HG03565 (cell line): Measurements from ENCODE around the gene ANO3.
"Not testable (repeated sequence)": the region's sequence is repeated elsewhere in the genome, so short reads cannot be mapped to it uniquely, and the experiment has no call there.

Experiments used
- ATAC-seq: cut with Tn5 transposase; IDR thresholded peaks from one replicate; pipeline ENCODE4 v1.9.1; 2021; ENCODE audit warnings: mild to moderate bottlenecking, moderate library complexity; ENCODE audit not compliant: unreplicated experiment

Gene ANO3

DNA sequence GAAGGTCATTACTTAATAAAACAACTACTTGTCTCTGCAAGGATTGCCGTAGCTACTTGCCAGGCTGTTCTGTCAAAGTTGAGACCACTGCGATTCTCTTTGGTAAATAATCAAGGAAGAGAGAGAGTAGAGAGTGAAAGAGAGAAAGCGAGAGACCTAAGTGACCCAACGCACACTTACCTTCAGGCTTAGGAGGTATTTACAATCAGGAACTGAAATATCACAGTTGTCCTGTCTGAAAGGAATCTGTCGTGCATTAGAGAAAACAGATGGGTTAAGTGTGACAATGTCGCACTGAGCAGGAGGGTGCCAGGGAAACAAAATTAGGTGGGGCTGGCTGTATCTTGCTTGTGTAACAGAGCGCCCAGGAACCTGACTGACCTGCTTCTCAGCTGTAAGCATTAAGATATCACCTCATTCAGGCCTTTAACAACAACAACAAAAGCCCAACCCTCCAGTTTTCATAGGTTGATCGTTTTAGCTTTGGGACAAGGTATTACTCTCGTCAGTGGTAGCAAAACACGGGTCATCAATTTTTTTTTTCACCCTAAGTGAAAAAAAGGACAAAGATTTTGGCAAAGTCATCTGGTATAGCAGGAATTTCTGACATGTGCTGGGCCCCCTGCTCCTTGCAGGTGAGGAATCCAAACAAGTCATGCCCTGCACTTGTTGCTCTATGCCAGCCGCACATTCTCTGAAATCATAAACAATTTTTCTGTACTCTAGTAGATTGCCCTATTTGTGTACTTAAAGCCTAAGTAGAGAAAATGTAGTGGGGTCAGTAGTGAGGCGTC, 240.1 kb downstream of the ANO3 start, which contains the start of gene MUC15:
Gene MUC15 (minus strand): TSS at position 403 of the 794 bp plus-strand sequence. CDS start 5,169 bp downstream, outside the sequence.
- no peak for ATAC-seq

- ATAC-seq = no peak
Observed at GRCh38 chr11:26572770-26573402, 241.0 kb downstream of the ANO3 start.

- no peak for ATAC-seq
Observed at GRCh38 chr11:26573896-26574295, 242.0 kb downstream of the ANO3 start.

- no peak for ATAC-seq
Observed at GRCh38 chr11:26575946-26576345, 244.0 kb downstream of the ANO3 start.

GRCh38 chr11:26578998-26579661, 247.2 kb downstream of the ANO3 start:
- ATAC-seq = no peak

DNA sequence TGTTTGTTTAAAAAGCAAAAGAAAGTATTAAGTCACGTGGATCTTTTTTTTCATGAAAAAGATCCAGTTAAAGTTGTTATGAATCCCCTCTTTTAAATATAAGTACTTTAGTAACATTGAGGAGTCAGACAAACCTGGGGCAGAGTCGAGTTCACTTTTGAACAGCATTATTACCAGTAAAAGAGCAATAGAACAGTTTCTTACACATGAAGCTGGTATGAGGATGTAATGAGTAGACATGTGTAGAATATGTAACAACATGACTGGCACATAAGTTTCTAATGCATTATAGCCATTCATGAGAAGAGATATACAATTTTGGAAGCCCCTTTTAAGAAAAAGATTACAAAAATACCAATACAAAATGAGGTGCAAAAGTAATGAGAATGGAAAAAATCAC, 247.8 kb downstream of the ANO3 start:
- ATAC-seq = no peak

DNA sequence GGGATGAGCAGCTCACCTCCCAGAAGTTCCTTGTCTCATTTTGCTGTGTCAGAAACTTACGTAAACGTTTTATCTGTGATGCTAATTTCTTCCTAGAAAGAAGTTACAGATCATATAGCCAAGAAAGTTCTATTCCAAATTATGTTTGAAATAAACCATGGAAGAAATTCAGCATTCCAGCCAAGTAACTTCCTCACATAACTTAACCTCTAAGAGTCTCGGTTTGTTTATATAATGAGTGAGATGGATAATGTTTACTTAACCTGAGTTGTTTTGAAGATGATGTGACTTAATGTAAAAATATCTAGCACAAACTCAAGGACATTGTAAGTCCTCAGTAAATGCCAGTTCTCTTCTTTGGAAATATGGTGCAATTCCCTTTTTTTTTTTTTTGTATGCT, 249.0 kb downstream of the ANO3 start:
- ATAC-seq = no peak

DNA sequence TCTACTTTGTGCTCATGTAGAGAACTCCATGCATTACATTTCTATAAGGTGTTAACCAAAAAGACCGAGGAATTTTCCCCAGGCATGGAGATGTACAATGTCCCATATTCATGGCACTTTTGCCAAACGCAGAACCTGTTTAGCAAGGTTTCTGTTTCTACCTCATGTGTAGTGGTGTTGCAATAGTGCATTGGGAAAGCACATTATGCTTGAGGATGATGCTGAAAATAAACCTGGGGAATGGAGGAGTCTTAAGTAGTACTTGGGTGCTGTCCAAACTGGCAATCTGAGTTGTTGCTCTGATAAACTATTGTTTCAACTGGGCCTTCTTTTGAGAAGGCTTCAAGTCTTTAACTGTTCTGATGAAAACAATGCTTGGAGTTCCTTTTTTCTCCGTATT, 251.6 kb downstream of the ANO3 start:
- no peak for ATAC-seq

- no peak for ATAC-seq
Observed at GRCh38 chr11:26584818-26585217, 252.9 kb downstream of the ANO3 start.

DNA sequence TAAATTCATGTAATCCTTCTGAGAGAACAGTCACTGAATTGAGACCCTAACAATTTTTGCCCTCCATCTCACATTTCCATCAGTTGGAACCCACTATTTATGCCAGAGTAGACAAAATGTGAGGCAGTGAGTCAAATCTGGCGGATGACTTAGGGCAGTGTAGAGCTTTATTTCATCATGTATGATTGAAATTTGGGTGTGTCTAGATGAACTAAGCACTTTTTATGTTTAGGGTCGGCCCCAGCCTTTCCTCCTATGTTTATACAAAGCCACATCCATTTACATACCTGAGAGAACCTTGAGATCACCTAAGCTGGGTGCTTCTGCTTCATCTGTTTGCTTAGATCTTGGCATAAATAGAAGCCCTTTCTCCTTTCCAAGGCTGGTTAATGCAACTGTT, 255.1 kb downstream of the ANO3 start:
- no peak for ATAC-seq

DNA sequence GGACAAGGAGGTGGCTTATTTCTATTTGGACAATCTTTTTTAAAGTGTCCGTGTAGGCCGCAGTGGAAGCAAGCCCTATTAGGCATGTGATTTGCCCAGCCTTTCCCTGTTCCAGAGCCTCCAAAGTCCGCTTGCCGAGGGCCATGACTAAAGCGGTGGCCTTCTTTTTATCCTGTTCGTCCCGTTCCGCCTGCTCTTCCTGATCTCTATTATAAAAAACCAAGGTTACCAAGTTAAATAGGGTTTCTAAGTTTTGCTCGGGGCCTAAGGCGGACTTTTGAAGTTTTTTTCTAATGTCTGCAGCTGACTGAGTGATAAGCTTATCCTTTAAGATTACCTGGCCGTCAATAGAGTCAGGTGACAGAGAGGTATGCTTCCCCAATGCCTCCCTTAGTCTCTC, 261.8 kb downstream of the ANO3 start:
- no peak for ATAC-seq

DNA sequence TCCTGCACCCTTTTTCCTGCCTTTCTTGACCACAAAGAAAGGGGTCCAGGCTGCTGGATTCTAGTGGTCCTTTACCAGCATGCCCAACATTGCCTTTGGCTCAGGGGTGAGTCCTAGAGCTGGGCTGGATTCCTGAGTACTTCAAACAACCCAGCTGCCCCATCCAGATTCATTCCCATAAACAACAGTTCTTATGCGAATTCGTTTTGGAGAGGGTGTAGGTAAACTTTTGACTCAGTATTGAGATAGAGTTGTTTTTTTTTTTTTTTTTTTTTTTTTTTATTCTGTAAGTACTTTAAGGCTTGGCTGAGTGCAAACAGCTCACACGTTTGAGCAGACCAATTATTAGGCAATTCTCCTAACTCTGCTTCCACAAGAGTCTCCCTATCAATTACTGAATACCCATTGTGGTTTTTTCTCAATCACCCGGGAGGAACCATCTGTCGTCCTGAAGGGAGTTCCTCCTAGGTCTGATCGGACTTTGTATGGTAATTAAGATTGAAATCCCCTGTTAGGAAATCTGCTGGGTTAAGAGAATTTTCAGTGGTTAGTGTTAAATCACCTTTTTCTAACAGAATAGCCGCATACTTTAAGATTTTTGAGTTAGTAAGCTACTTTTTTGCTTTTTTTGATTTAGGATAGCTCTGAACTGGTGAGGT, 263.4 kb downstream of the ANO3 start:
- not testable (repeated sequence) for ATAC-seq

GRCh38 chr11:26597049-26597689, 265.2 kb downstream of the ANO3 start:
- not testable (repeated sequence) for ATAC-seq

- no peak for ATAC-seq
Observed at GRCh38 chr11:26597899-26598298, 266.0 kb downstream of the ANO3 start.

DNA sequence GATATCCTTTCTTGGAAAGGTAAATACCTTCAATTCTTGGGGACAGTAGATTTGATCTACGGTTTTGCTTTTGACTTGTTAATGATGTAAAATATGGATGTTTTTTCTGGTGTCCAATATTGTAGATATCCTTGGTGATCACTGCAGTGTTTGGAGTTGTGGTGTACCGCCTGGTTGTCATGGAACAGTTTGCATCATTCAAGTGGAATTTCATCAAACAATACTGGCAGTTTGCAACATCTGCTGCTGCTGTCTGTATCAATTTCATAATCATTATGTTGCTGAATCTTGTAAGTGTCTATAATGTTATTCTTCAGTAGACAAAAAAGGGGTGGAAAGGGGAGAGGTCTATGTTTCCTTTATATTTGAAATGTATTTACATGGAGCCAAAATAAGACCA, 267.5 kb downstream of the ANO3 start:
- no peak for ATAC-seq

DNA sequence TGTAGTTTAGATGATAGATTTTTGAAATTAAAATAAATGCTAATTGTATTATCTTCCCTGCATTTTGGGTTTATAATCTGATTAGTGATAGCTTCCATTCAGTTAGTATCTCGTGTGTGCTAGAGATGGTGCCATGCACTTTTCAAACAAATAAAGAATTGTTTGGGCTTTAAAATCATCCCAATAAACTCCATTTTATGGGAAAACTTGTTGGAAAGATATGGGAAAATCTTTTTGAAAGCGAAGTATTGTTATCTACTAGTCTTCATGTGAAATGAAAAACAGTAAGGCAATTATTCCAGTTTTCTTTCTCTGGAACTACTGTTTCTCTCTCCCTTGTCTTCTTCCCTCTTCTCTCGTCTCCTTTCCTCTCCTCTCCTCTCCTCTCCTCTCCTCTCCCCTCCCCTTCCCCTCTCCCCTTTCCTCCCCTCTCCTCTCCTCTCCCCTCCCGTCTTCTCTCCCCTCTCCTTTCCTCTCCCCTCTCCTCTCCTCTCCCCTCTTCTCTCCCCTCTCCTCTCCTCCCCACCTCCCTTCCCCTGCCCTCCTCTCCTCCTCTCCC, 268.0 kb downstream of the ANO3 start:
- no peak for ATAC-seq

DNA sequence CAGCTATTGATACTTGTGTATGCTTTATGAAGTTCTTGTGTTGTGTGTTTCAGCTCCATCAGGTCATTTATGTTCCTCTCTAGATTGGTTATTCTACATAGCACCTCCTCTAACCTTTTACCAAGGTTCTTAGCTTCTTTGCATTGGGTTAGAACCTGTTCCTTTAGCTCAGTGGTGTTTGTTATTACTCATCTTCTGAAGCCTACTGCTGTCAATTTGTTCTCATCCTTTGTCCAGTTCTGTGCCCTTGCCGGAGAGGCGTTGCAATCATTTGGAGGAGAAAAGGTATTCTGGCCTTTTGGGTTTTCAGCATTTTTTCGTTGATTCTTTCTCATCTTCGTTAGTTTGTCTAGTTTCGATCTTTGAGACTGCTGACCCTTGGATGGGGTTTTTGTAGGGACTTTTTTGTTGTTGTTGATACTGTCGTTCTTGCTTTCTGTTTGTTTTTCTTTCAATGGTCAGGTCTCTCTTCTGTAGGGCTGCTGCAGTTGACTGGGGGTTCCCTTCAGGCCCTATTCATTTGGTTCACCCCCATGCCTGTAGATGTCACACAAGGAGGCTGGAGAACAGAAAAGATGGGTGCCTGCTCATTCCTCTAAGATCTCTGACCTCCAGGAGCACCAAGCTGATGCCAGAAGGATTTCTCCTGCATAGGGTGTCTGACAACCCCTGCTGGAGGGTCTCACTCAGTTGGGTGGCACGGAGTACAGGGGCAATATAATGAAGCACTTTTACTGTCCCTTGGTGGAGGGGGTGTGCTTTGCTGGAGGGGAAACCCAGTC, 276.0 kb downstream of the ANO3 start:
- no peak for ATAC-seq

DNA sequence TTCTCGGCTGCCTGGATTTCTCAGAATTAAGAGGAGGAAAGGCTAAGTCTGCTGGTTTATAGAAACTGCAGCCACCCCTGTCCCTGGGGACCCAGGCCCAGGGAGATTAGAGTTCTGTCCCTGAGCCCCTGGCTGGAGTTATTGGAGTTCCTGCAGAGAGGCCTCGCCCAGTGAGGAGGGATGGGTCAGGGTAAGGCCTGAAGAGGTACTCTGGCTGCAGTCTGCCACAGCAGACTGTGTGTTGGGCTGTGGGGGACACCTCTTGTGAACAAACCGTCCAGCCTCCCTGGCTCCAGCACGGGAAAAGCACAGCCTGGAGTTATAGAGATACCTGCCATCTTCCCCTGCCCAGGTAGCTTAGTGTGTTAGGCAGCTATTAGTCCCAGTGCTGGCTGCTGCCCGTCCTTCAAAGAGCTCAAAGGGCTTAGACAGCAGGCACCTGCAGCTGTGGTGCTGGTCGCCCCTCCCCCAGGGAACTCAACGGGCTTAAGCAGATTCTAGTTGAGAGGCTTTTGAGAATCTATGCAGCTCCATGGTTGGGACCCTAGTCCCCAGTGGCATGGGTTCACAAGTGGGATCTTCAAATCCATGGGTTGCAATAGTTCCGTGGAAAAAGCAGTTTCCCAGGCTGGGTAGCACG, 276.7 kb downstream of the ANO3 start:
- no peak for ATAC-seq

GRCh38 chr11:26613759-26614158, 281.8 kb downstream of the ANO3 start:
- ATAC-seq = no peak
